ENCODE data around the gene CHRM5. TPM values are rescaled to one million over a fixed set of nuclear protein-coding genes. Genes with fewer than 3 reads are reported as not detected.
"Not testable (repeated sequence)": the region's sequence is repeated elsewhere in the genome, so short reads cannot be mapped to it uniquely, and the experiment has no call there.

The CHRM5 gene
- polyA plus RNA-seq, 1 experiment = 0.04 TPM

DNA sequence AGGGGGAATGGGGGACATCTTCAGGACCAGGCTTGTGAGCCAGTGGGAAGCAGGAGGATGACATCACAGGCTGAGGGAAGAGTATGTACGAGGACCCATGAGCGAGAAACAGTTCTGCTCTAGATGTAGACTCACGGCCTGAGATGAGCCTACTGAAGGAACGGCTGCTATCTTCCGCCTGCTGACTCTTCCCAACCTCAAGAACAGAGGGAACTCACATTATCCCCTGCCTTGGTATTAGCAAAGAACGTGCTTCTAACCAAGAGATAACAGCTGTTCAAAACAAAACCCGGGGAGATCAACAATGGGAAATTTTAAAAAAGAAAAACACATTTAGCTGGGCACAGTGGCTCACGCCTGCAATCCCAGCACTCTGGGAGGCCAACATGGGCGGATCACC is 45.4 kb downstream of the CHRM5 start:
- ChIA-PET POLR2A (no interaction called here), CTCF (interaction anchor here (0.8 kb wide), 1 partner anchor 28 kb away, joined by 3 read pairs; no protein-coding TSS in a partner anchor)
- no peak for DNase-seq (ENCODE audit: low read depth)
- Histone ChIP-seq H3K27me3 (ENCODE audit: control insufficient read depth, insufficient read depth, low read length) (no peaks in the 10 kb centered on the region), H3K36me3 (ENCODE audit: control insufficient read depth, insufficient read depth, low read length) (no peaks in the 10 kb centered on the region), H3K4me3 (ENCODE audit: low read depth, low read length) (no peak overlapping the region)
- TF ChIP-seq, protein P1, sequence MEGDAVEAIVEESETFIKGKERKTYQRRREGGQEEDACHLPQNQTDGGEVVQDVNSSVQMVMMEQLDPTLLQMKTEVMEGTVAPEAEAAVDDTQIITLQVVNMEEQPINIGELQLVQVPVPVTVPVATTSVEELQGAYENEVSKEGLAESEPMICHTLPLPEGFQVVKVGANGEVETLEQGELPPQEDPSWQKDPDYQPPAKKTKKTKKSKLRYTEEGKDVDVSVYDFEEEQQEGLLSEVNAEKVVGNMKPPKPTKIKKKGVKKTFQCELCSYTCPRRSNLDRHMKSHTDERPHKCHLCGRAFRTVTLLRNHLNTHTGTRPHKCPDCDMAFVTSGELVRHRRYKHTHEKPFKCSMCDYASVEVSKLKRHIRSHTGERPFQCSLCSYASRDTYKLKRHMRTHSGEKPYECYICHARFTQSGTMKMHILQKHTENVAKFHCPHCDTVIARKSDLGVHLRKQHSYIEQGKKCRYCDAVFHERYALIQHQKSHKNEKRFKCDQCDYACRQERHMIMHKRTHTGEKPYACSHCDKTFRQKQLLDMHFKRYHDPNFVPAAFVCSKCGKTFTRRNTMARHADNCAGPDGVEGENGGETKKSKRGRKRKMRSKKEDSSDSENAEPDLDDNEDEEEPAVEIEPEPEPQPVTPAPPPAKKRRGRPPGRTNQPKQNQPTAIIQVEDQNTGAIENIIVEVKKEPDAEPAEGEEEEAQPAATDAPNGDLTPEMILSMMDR (IDR thresholded peaks at IDR 0.05; ENCODE audit: insufficient read depth, low read depth, low read length) = no peak

DNA sequence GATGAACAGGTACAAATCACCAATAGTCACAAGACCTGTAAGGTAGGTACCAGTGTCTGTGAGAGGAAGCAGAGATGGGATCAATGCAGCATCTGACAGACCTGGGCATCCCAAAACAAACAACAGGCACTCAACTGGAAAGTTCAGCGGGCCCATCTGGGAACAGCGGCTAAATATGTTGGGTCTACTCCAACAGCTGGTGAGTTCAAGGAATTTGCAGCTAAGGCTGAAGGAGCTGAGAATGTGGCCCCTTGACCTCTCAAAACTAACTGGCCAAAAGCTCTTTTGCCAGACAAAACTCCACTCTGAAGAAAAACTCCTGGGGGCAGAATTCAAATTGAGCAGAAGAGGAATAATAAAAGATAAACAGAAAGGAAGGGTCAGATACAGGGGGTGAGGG is 46.3 kb downstream of the CHRM5 start:
- H3K27me3 ChIP-seq (ENCODE audit: control insufficient read depth, insufficient read depth, low read length) = no peaks in the 10 kb centered on the region
- CTCF ChIA-PET = no interaction called here
- POLR2A ChIA-PET = no interaction called here
- H3K4me3 ChIP-seq (ENCODE audit: low read depth, low read length) = no peak overlapping the region
- H3K36me3 ChIP-seq (ENCODE audit: control insufficient read depth, insufficient read depth, low read length) = no peaks in the 10 kb centered on the region
- DNase-seq (ENCODE audit: low read depth) = no peak
- TF ChIP-seq, protein P1 (IDR thresholded peaks at IDR 0.05; ENCODE audit: insufficient read depth, low read depth, low read length) = no peak

DNA sequence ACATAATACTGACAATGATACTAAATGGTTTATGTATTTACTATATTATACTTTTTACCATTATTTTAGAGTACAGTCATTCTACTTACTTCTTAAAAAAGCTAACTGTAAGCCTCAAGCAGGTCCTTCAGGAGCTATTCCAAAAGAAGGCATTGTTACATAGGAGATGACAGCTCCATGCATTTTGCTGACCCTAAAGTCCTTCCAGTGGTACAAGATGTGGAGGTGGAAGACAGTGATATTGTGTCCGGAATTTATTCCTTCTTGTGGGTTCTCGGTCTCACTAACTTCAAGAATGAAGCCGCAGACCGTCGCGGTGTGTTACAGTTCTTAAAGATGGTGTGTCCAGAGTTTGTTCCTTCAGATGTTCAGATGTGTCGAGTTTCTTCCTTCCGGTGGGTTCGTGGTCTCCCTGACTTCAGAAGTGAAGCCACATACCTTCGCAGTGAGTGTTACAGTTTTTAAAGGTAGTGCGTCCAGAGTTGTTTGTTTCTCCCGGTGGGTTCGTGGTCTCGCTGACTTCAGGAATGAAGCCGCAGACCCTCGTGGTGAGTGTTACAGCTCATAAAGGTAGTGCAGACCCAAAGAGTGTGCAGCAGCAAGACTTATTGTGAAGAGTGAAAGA is 49.8 kb downstream of the CHRM5 start:
- H3K27me3 ChIP-seq (ENCODE audit: control insufficient read depth, insufficient read depth, low read length) = no peaks in the 10 kb centered on the region
- ChIA-PET POLR2A (no interaction called here), CTCF (no interaction called here)
- no peak for DNase-seq (ENCODE audit: low read depth)
- no peak overlapping the region for H3K4me3 ChIP-seq (ENCODE audit: low read depth, low read length)
- TF ChIP-seq, protein P1 (IDR thresholded peaks at IDR 0.05; ENCODE audit: insufficient read depth, low read depth, low read length) = no peak
- H3K36me3 ChIP-seq (ENCODE audit: control insufficient read depth, insufficient read depth, low read length) = no peaks in the 10 kb centered on the region

DNA sequence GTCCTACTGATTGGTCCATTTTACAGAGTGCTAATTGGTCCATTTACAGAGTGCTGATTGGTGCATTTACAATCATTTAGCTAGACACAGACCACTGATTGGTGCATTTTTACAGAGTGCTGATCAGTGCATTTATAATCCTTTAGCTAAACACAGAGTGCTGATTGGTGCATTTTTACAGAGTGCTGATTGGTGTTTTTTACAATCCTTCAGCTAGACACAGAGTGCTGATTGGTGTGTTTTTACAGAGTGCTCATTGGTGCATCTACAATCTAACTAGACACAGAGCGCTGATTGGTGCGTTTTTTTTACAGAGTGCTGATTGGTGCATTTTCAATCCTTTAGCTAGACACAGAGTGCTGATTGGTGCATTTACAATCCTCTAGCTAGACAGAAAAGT is 50.4 kb downstream of the CHRM5 start:
- POLR2A ChIA-PET = not testable (repeated sequence)

DNA sequence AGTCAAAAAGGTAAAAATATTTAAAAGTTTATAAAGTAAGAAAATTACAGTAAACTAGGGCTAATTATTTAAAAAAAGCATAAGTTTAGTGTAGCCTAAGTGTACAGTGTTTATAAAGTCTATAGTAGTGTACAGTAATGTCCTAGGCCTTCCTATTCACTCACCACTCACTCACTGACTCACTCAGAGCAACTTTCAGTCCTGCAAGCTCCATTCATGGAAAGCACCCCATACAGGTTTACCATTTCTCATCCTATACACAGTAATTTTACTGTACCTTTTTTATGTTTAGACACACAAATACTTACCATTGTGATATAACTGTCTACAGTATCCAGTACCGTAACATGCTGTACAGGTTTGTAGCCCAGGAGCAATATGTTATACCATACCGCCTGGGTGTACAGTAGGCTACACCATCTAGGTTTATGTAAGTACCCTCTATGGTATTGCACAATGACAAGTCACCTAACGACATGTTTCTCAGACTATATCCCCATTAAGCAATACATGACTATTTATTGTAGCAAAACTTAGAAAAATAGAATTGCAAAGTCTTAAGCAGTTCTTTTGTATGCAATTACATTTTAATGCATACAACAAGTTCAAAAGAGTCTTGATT is 51.2 kb downstream of the CHRM5 start:
- Histone ChIP-seq H3K27me3 (ENCODE audit: control insufficient read depth, insufficient read depth, low read length) (no peaks in the 10 kb centered on the region), H3K4me3 (ENCODE audit: low read depth, low read length) (no peak overlapping the region), H3K36me3 (ENCODE audit: control insufficient read depth, insufficient read depth, low read length) (no peaks in the 10 kb centered on the region)
- TF ChIP-seq, protein P1 (IDR thresholded peaks at IDR 0.05; ENCODE audit: insufficient read depth, low read depth, low read length) = no peak
- no peak for DNase-seq (ENCODE audit: low read depth)
- ChIA-PET POLR2A (no interaction called here), CTCF (no interaction called here)

More for the DNA sequence above, 50.4 kb downstream of the CHRM5 start:
- H3K4me3 ChIP-seq (ENCODE audit: low read depth, low read length); CTCF ChIA-PET; H3K27me3 ChIP-seq (ENCODE audit: control insufficient read depth, insufficient read depth, low read length); H3K36me3 ChIP-seq (ENCODE audit: control insufficient read depth, insufficient read depth, low read length); DNase-seq (ENCODE audit: low read depth): not testable (repeated sequence)

DNA sequence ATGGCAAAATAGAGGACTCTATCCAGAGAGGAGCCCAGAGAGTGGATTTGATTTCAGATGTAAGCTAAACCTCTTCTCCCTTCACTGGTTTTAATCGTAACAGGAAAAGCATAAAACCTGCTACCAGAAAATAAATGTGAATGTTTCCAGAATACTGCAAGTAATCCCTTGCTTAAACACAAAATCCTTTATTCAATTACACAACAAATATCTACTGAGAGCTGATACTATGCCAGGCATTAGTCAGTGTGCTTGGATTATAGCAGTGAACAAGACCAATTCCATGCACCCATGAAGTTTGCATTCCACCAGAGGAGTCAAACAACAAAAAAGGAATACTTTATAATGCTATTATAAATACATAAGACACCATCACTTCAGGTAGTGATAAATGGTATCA is 55.6 kb downstream of the CHRM5 start:
- DNase-seq (ENCODE audit: low read depth) = no peak
- TF ChIP-seq, protein P1 (IDR thresholded peaks at IDR 0.05; ENCODE audit: insufficient read depth, low read depth, low read length) = no peak
- CTCF ChIA-PET = no interaction called here
- no peaks in the 10 kb centered on the region for H3K36me3 ChIP-seq (ENCODE audit: control insufficient read depth, insufficient read depth, low read length)
- POLR2A ChIA-PET = no interaction called here
- no peaks in the 10 kb centered on the region for H3K27me3 ChIP-seq (ENCODE audit: control insufficient read depth, insufficient read depth, low read length)
- no peak overlapping the region for H3K4me3 ChIP-seq (ENCODE audit: low read depth, low read length)

Measured in BJ (cell line).